Activated B cell treated with CpG ODN at 0.5 μM for 24 hours (primary cell): ENCODE results near the gene FAM20B. TPM values are rescaled to one million over a fixed set of nuclear protein-coding genes. Genes with fewer than 3 reads are reported as not detected.
A peak's percentile ranks its signal among the peaks of the same experiment; 100 is the strongest.

Source experiments
- ATAC-seq: fragments of 200-7000 bp; cut with Tn5 transposase; one replicate; pipeline ENCODE4 v1.10.0; 2021; ENCODE audit warnings: low read depth, mild to moderate bottlenecking, moderate library complexity
- CTCF ChIA-PET: fragments of 350-600 bp; sonication (Branson Sonifier 250); formaldehyde crosslinking; loops from one replicate; lab custom pipeline; 2021; ENCODE audit warnings: antibody characterized with exemption; lab: Charles Lee
- POLR2A ChIA-PET: fragments of 350-600 bp; sonication (Branson Sonifier 250); formaldehyde crosslinking; loops from one replicate; lab custom pipeline; 2021; ENCODE audit warnings: antibody characterized with exemption; lab: Charles Lee
- DNase-seq: peaks from one replicate; pipeline ENCODE4 v3.0.0; 2022
- H3K27ac Mint-ChIP-seq: one replicate; pipeline ENCODE4 v1.8.0; 2020; ENCODE audit warnings: mixed read lengths
- H3K27me3 Mint-ChIP-seq: one replicate; pipeline ENCODE4 v1.8.0; 2021; ENCODE audit warnings: mixed read lengths
- H3K36me3 Mint-ChIP-seq: one replicate; pipeline ENCODE4 v1.8.0; 2021; ENCODE audit warnings: low read depth, mixed read lengths
- H3K4me1 Mint-ChIP-seq: one replicate; pipeline ENCODE4 v1.8.0; 2021; ENCODE audit warnings: mixed read lengths
- H3K4me3 Mint-ChIP-seq: one replicate; pipeline ENCODE4 v1.8.0; 2020; ENCODE audit warnings: mild to moderate bottlenecking, mixed read lengths
- H3K9me3 Mint-ChIP-seq: one replicate; pipeline ENCODE4 v1.8.0; 2020; ENCODE audit warnings: mixed read lengths
- CTCF ChIP-seq: fragments of 200-600 bp; IDR thresholded peaks from one replicate; pipeline ENCODE4 v1.8.0; 2022; ENCODE audit warnings: antibody characterized with exemption, mild to moderate bottlenecking
- intact Hi-C: fragments of 100-400 bp; cut with micrococcal nuclease; formaldehyde crosslinking; loops from one replicate; pipeline ENCODE4 v1.15.1; 2024
- total RNA-seq: library from RNA; stranded (reverse); gene quantifications from 2 replicates; pipeline ENCODE4 v1.2.3, GENCODE V29; 2022

Gene FAM20B
- total RNA-seq, 1 donor from 2014 or later, result 27.5 TPM

GRCh38 chr1:179087665-179088064 is 62.0 kb downstream of the FAM20B start:
- Mint-ChIP-seq H3K4me3 (no peak overlapping the region), H3K36me3 (peaks cover 72% of the 10 kb centered on the region), H3K27me3 (no peaks in the 10 kb centered on the region), H3K27ac (peak overlapping the region; percentile 46), H3K4me1 (peaks cover 58% of the 10 kb centered on the region), H3K9me3 (no peaks in the 10 kb centered on the region)
- intact Hi-C loops, result no loop called here
- DNase-seq, result no peak
- ATAC-seq, result no peak
- POLR2A ChIA-PET, result interaction anchor here (0.8 kb wide), 1 partner anchor 278 kb away, joined by 3 read pairs; the partner anchor contains the start of gene AXDND1
- TF ChIP-seq CTCF, result no peak
- CTCF ChIA-PET, result interaction anchor here (1.3 kb wide), 3 partner anchors 9 to 283 kb away, joined by 3 to 4 read pairs (median 3); partner anchors contain the start of gene AXDND1

GRCh38 chr1:179089827-179090482 is 64.3 kb downstream of the FAM20B start:
- TF ChIP-seq CTCF, result no peak
- H3K27ac Mint-ChIP-seq, result peak overlapping the region; percentile 77
- no peaks in the 10 kb centered on the region for H3K27me3 Mint-ChIP-seq
- ChIA-PET POLR2A (interaction anchor here (0.6 kb wide), 2 partner anchors 280 to 557 kb away, joined by 3 to 6 read pairs; no protein-coding TSS in a partner anchor), CTCF (interaction anchor here (0.8 to 1.1 kb wide), 2 partner anchors 11 to 558 kb away, joined by 3 read pairs; no protein-coding TSS in a partner anchor)
- H3K36me3 Mint-ChIP-seq, result peaks cover 84% of the 10 kb centered on the region
- peaks cover 39% of the 10 kb centered on the region for H3K4me1 Mint-ChIP-seq
- ATAC-seq (no peak), DNase-seq (no peak)
- intact Hi-C loops, result no loop called here
- H3K9me3 Mint-ChIP-seq, result no peaks in the 10 kb centered on the region
- no peak overlapping the region for H3K4me3 Mint-ChIP-seq

- Mint-ChIP-seq H3K4me1 (peaks cover 37% of the 10 kb centered on the region), H3K27ac (peak overlapping the region; percentile 41), H3K36me3 (peaks cover 83% of the 10 kb centered on the region), H3K4me3 (no peak overlapping the region), H3K27me3 (no peaks in the 10 kb centered on the region), H3K9me3 (no peaks in the 10 kb centered on the region)
- DNase-seq (no peak), ATAC-seq (no peak)
- no peak for TF ChIP-seq CTCF
- intact Hi-C loops, result no loop called here
- ChIA-PET CTCF (interaction anchor here (0.8 to 1.1 kb wide), 2 partner anchors 12 to 558 kb away, joined by 3 read pairs; no protein-coding TSS in a partner anchor), POLR2A (interaction anchor here (0.6 kb wide), 1 partner anchor 557 kb away, joined by 6 read pairs; no protein-coding TSS in a partner anchor)
Measured at GRCh38 chr1:179090522-179090921, 64.8 kb downstream of the FAM20B start.

DNA sequence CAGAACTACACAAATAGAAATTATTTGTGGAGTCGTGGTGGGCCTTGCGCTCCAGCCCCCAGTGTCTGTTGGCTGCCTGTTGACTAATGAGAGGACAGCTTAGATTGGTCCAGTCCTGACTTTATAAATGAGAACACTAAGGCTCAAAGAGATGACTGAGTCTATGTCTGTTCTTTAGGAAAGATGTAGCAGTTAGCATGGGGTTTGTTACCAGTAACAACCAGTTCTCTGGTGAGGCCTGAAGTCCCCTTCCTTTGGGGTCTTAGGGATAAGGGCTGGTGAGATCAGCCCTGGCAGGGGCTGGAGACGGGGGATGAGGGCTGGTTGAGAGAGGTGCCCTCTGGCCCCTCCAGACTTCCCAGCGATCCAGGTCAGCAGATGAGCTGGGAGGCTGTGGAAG is 65.2 kb downstream of the FAM20B start:
- CTCF ChIA-PET, result interaction anchor here (0.8 to 1.1 kb wide), 2 partner anchors 12 to 559 kb away, joined by 3 read pairs; no protein-coding TSS in a partner anchor

More for the DNA sequence above, 65.2 kb downstream of the FAM20B start:
- Mint-ChIP-seq H3K27ac (peak overlapping the region; percentile 65), H3K9me3 (no peaks in the 10 kb centered on the region), H3K4me1 (peaks cover 35% of the 10 kb centered on the region), H3K27me3 (no peaks in the 10 kb centered on the region), H3K4me3 (no peak overlapping the region), H3K36me3 (peaks cover 84% of the 10 kb centered on the region)
- POLR2A ChIA-PET, result interaction anchor here (0.6 kb wide), 1 partner anchor 558 kb away, joined by 6 read pairs; no protein-coding TSS in a partner anchor
- DNase-seq (no peak), ATAC-seq (no peak)
- intact Hi-C loops, result no loop called here
- TF ChIP-seq CTCF, result no peak
